Bone marrow (tissue), 2 donors: ENCODE data around the gene ACTL10.
"Not testable (repeated sequence)": the region's sequence is repeated elsewhere in the genome, so short reads cannot be mapped to it uniquely, and the experiment has no call there.

Experiments
- DNase-seq, 2 donors: peaks; one replicate each; lab custom pipeline; 2025; lab: John Stamatoyannopoulos, UW

The ACTL10 gene

GRCh38 chr20:33697129-33697528 lies 30.4 kb downstream of the ACTL10 start:
- DNase-seq, result no peak

GRCh38 chr20:33698966-33699365 lies 32.2 kb downstream of the ACTL10 start:
- not testable (repeated sequence) for DNase-seq

GRCh38 chr20:33700696-33701441 lies 34.1 kb downstream of the ACTL10 start:
- not testable (repeated sequence) for DNase-seq

GRCh38 chr20:33701629-33702450 lies 35.1 kb downstream of the ACTL10 start:
- DNase-seq, result no peak

GRCh38 chr20:33702861-33703260 lies 36.1 kb downstream of the ACTL10 start:
- DNase-seq, result no peak

GRCh38 chr20:33703498-33704137 lies 36.9 kb downstream of the ACTL10 start:
- no peak for DNase-seq

GRCh38 chr20:33704197-33704924 lies 37.6 kb downstream of the ACTL10 start:
- no peak for DNase-seq

- DNase-seq, result no peak
Observed at GRCh38 chr20:33707668-33708067, 40.9 kb downstream of the ACTL10 start.

GRCh38 chr20:33709398-33709797 lies 42.7 kb downstream of the ACTL10 start:
- DNase-seq, result no peak

- DNase-seq, result no peak
Observed at GRCh38 chr20:33709905-33710541, 43.3 kb downstream of the ACTL10 start.

- no peak for DNase-seq
Observed at GRCh38 chr20:33710681-33711445, 44.1 kb downstream of the ACTL10 start.

- no peak for DNase-seq
Observed at GRCh38 chr20:33711446-33711738, 44.6 kb downstream of the ACTL10 start.

- DNase-seq, result no peak
Observed at GRCh38 chr20:33713865-33714367, 47.2 kb downstream of the ACTL10 start.

- no peak for DNase-seq
Observed at GRCh38 chr20:33716498-33716897, 49.8 kb downstream of the ACTL10 start.
